ENCODE measurements around the gene DCXR.

GRCh38 chr17:82060001-82060380 lies 22.5 kb upstream of the DCXR start:
- TF ChIP-seq, protein P1, sequence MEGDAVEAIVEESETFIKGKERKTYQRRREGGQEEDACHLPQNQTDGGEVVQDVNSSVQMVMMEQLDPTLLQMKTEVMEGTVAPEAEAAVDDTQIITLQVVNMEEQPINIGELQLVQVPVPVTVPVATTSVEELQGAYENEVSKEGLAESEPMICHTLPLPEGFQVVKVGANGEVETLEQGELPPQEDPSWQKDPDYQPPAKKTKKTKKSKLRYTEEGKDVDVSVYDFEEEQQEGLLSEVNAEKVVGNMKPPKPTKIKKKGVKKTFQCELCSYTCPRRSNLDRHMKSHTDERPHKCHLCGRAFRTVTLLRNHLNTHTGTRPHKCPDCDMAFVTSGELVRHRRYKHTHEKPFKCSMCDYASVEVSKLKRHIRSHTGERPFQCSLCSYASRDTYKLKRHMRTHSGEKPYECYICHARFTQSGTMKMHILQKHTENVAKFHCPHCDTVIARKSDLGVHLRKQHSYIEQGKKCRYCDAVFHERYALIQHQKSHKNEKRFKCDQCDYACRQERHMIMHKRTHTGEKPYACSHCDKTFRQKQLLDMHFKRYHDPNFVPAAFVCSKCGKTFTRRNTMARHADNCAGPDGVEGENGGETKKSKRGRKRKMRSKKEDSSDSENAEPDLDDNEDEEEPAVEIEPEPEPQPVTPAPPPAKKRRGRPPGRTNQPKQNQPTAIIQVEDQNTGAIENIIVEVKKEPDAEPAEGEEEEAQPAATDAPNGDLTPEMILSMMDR (IDR thresholded peaks at IDR 0.05), result no peak
- no peak for TF ChIP-seq EZH2 (IDR thresholded peaks at IDR 0.05; ENCODE audit: borderline replicate concordance, insufficient read depth, low read depth, low read length, poor library complexity, severe bottlenecking)

All from B cell (primary cell).